SK-N-SH (cell line): Measurements from ENCODE around the gene JAZF1. TPM values are rescaled to one million over a fixed set of nuclear protein-coding genes. Genes with fewer than 3 reads are reported as not detected.

Experiments
- CTCF ChIA-PET: fragments of 300-600, 350-600 bp; formaldehyde crosslinking; extraction: SDS; loops from one replicate; lab custom pipeline; 2021; lab: Yijun Ruan, JAX
- POLR2A ChIA-PET: fragments of 350-600 bp; sonication (Branson Sonifier 250); formaldehyde crosslinking; extraction: SDS; loops from one replicate; lab custom pipeline; 2020; ENCODE audit warnings: antibody characterized with exemption, inconsistent platforms; lab: Yijun Ruan, JAX
- DNase-seq: peaks from one replicate; pipeline ENCODE4 v3.0.0; 2012
- H2AFZ ChIP-seq: fragments of 200-600 bp; sonication (generic); 2 replicates; pipeline ENCODE4 v1.8.1; 2016; ENCODE audit warnings: antibody characterized with exemption, mild to moderate bottlenecking, low read depth
- H3F3A ChIP-seq: fragments of 200-600 bp; sonication (generic); replicated peaks from 2 replicates; pipeline ENCODE3; 2016; ENCODE audit warnings: antibody characterized with exemption, mild to moderate bottlenecking; ENCODE audit not compliant: insufficient read depth
- H3K27ac ChIP-seq, 2 experiments: fragments of 200-500 bp in 1 of 2; fragments of 200-600 bp in 1 of 2; sonication (Bioruptor generic) in 1 of 2; sonication (generic), shearing (Covaris generic) in 1 of 2; 2 replicates each; pipeline versions ENCODE4 v1.5.1 to v1.6.1; 2014 to 2016; ENCODE audit warnings: low read depth in 2 of 2, inconsistent platforms in 1 of 2, low read length in 1 of 2, mild to moderate bottlenecking in 1 of 2, mixed read lengths in 1 of 2
- H3K27me3 ChIP-seq: fragments of 200-600 bp; sonication (generic), shearing (Covaris generic); 2 replicates; pipeline ENCODE4 v1.6.1; 2016; ENCODE audit warnings: mixed run types; ENCODE audit not compliant: insufficient read depth
- H3K36me3 ChIP-seq, 2 experiments: fragments of 200-500 bp in 1 of 2; fragments of 200-600 bp in 1 of 2; sonication (Bioruptor generic) in 1 of 2; sonication (generic) in 1 of 2; replicated peaks in 1 of 2; 2 replicates each; pipeline versions ENCODE3 to v1.5.1; 2014 to 2016; ENCODE audit warnings: low read length in 1 of 2, mild to moderate bottlenecking in 1 of 2; ENCODE audit not compliant: insufficient read depth in 2 of 2, control insufficient read depth in 1 of 2
- H3K4me1 ChIP-seq, 2 experiments: fragments of 200-500 bp in 1 of 2; fragments of 200-600 bp in 1 of 2; sonication (Bioruptor generic) in 1 of 2; sonication (generic), shearing (Covaris generic) in 1 of 2; 2 replicates each; pipeline versions ENCODE4 v1.5.1 to v1.6.1; 2014 to 2016; ENCODE audit warnings: low read depth in 1 of 2, low read length in 1 of 2, mixed run types in 1 of 2; ENCODE audit not compliant: insufficient read depth in 2 of 2, control insufficient read depth in 1 of 2
- H3K4me2 ChIP-seq: fragments of 200-600 bp; sonication (generic), shearing (Covaris generic); 2 replicates; pipeline ENCODE4 v1.6.1; 2017; ENCODE audit warnings: mixed run types
- H3K4me3 ChIP-seq, 2 experiments: fragments of 200-500 bp in 1 of 2; fragments of 200-600 bp in 1 of 2; sonication (Bioruptor generic) in 1 of 2; sonication (generic), shearing (Covaris generic) in 1 of 2; 2 replicates each; pipeline versions ENCODE4 v1.5.1 to v1.8.1; 2014 to 2016; ENCODE audit warnings: low read depth in 2 of 2, inconsistent platforms in 1 of 2, low read length in 1 of 2, mild to moderate bottlenecking in 1 of 2, mixed read lengths in 1 of 2, moderate library complexity in 1 of 2
- H3K79me2 ChIP-seq: fragments of 200-600 bp; sonication (generic); 2 replicates; pipeline ENCODE4 v1.8.1; 2017; ENCODE audit warnings: mild to moderate bottlenecking; ENCODE audit not compliant: insufficient read depth
- H3K9ac ChIP-seq: fragments of 200-600 bp; sonication (generic); 2 replicates; pipeline ENCODE4 v1.6.1; 2017; ENCODE audit warnings: mixed run types
- H3K9me2 ChIP-seq: fragments of 200-600 bp; sonication (generic); 2 replicates; pipeline ENCODE4 v1.6.1; 2017; ENCODE audit warnings: mixed run types
- H3K9me3 ChIP-seq: fragments of 200-600 bp; sonication (generic); 2 replicates; pipeline ENCODE4 v1.6.1; 2017; ENCODE audit warnings: mixed run types, mild to moderate bottlenecking, moderate library complexity
- H4K20me1 ChIP-seq: fragments of 200-600 bp; sonication (generic); 2 replicates; pipeline ENCODE4 v1.6.1; 2017; ENCODE audit warnings: mild to moderate bottlenecking, mixed run types; ENCODE audit not compliant: insufficient read depth
- FOXM1 ChIP-seq: IDR thresholded peaks from 2 replicates; pipeline ENCODE4 v1.4.0; 2012; ENCODE audit warnings: low read depth, mild to moderate bottlenecking
- GABPA ChIP-seq: IDR thresholded peaks from 2 replicates; pipeline ENCODE4 v1.4.0; 2012; ENCODE audit warnings: low read depth, mild to moderate bottlenecking
- JUND ChIP-seq: IDR thresholded peaks from 2 replicates; pipeline ENCODE4 v1.4.0; 2012
- MEF2A ChIP-seq: IDR thresholded peaks from 2 replicates; pipeline ENCODE4 v1.4.0; 2012; ENCODE audit warnings: low read depth, borderline replicate concordance
- RAD21 ChIP-seq: IDR thresholded peaks from 2 replicates; pipeline ENCODE4 v1.6.1; 2012; ENCODE audit warnings: mild to moderate bottlenecking, low read length
- REST ChIP-seq: IDR thresholded peaks from 2 replicates; pipeline ENCODE4 v1.6.1; 2012; ENCODE audit warnings: mild to moderate bottlenecking, low read depth, low read length, moderate library complexity
- RFX5 ChIP-seq: IDR thresholded peaks from 2 replicates; pipeline ENCODE4 v1.6.1; 2012; ENCODE audit warnings: mild to moderate bottlenecking, improper control_type of control experiment, low read length
- TCF12 ChIP-seq: IDR thresholded peaks from 2 replicates; pipeline ENCODE4 v1.4.0; 2012
- ZBTB33 ChIP-seq: IDR thresholded peaks from 2 replicates; pipeline ENCODE4 v1.4.0; 2012; ENCODE audit warnings: low read depth, borderline replicate concordance
- WGBS: methylation state at CpG from one replicate; pipeline ENCODE4 v1.1.6; 2017; ENCODE audit warnings: low lambda C conversion rate; 5-methylcytosine and 5-hydroxymethylcytosine counted together
- polyA plus RNA-seq, 3 experiments: library from polyadenylated mRNA; depleted of rRNA; stranded (reverse); fragments of >200 nt; gene quantifications; 2 replicates each; pipeline ENCODE4 v1.2.3, GENCODE V29; 2012
- TF ChIP-seq, protein P1 (sequence below): fragments of 150-350 bp; IDR thresholded peaks from 2 replicates; pipeline ENCODE4 v1.6.1; 2017; ENCODE audit warnings: antibody characterized with exemption, low read length, low read depth, borderline replicate concordance

The JAZF1 gene
- polyA plus RNA-seq, 1 of the 3 experiments (the other 2 are of a cell fraction), result 1.7 TPM

- H3K27me3 ChIP-seq, result no peaks in the 10 kb centered on the region
- H3K36me3 ChIP-seq, result no peaks in the 10 kb centered on the region
- no peak overlapping the region for H3K9ac ChIP-seq
- no peak overlapping the region for H3K4me3 ChIP-seq
- no peak for TF ChIP-seq TCF12
- TF ChIP-seq RAD21, result no peak
- no peak for TF ChIP-seq REST
- TF ChIP-seq, protein P1, sequence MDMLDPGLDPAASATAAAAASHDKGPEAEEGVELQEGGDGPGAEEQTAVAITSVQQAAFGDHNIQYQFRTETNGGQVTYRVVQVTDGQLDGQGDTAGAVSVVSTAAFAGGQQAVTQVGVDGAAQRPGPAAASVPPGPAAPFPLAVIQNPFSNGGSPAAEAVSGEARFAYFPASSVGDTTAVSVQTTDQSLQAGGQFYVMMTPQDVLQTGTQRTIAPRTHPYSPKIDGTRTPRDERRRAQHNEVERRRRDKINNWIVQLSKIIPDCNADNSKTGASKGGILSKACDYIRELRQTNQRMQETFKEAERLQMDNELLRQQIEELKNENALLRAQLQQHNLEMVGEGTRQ, result no peak
- TF ChIP-seq FOXM1, result no peak
- no peaks in the 10 kb centered on the region for H4K20me1 ChIP-seq
- H3K9me2 ChIP-seq, result no peaks in the 10 kb centered on the region
- no peak overlapping the region for H2AFZ ChIP-seq
- no peak for DNase-seq
- H3K27ac ChIP-seq, result no peak overlapping the region
- H3K4me1 ChIP-seq, result peaks cover 4 to 20% of the 10 kb centered on the region in 2 experiments; a peak in 2 of 4 replicates
- H3F3A ChIP-seq, result peaks cover 3% of the 10 kb centered on the region
- CTCF ChIA-PET, result interaction anchor here (1.0 to 7.2 kb wide), 5 partner anchors 13 to 188 kb away, joined by 3 to 100 read pairs (median 6); no protein-coding TSS in a partner anchor
- 87% methylated on average over 3 of the region's 3 CpGs for WGBS
- POLR2A ChIA-PET, result no interaction called here
- H3K79me2 ChIP-seq, result no peaks in the 10 kb centered on the region
- no peaks in the 10 kb centered on the region for H3K9me3 ChIP-seq
- H3K4me2 ChIP-seq, result no peak overlapping the region
These were observed 71.8 kb downstream of the JAZF1 start for GRCh38 chr7:28108747-28109146.

GRCh38 chr7:28107960-28108359 lies 72.6 kb downstream of the JAZF1 start:
- DNase-seq, result no peak
- Histone ChIP-seq H4K20me1 (no peaks in the 10 kb centered on the region), H3K27me3 (no peaks in the 10 kb centered on the region), H3K36me3 (no peaks in the 10 kb centered on the region), H3K9ac (no peak overlapping the region), H3K79me2 (no peaks in the 10 kb centered on the region), H3K4me2 (peak overlapping the region; percentile 16; the same call in 1 of the 2 replicates), H3K9me3 (no peaks in the 10 kb centered on the region), H3K9me2 (no peaks in the 10 kb centered on the region), H3F3A (peaks cover 3% of the 10 kb centered on the region), H3K4me1 (peaks cover 4 to 16% of the 10 kb centered on the region in 2 experiments; a peak in 2 of 4 replicates), H3K4me3 (no peak overlapping the region), H3K27ac (no peak overlapping the region)
- ChIA-PET POLR2A (no interaction called here), CTCF (interaction anchor here (1.0 to 7.2 kb wide), 5 partner anchors 12 to 189 kb away, joined by 3 to 100 read pairs (median 4); no protein-coding TSS in a partner anchor)
- 60% methylated on average over 3 of the region's 3 CpGs for WGBS
- no peak for TF ChIP-seq MEF2A
- peak; percentile 30; the same call in 1 of the 2 replicates for TF ChIP-seq JUND
- no peak for TF ChIP-seq RFX5
- TF ChIP-seq REST, result no peak
- TF ChIP-seq GABPA, result no peak
- no peak for TF ChIP-seq ZBTB33
- TF ChIP-seq, all 33 proteins: peak for 1
- H2AFZ ChIP-seq, result no peak overlapping the region
